Breast epithelium (tissue), 4 donors: ENCODE measurements around the gene KDM4B. TPM values are rescaled to one million over a fixed set of nuclear protein-coding genes. Genes with fewer than 3 reads are reported as not detected.

Source experiments
- DNase-seq, 2 donors: peaks; one replicate each; pipeline ENCODE4 v3.0.0-alpha.2; 2019; ENCODE audit warnings: low spot score in 2 of 2
- H3K27ac ChIP-seq, 2 donors: fragments of 200-600 bp; sonication (generic) in 1 of 2; one replicate each; pipeline ENCODE4 v1.5.1; 2016 to 2019; ENCODE audit warnings: mild to moderate bottlenecking in 1 of 2
- H3K27me3 ChIP-seq, 2 donors: fragments of 200-600 bp; sonication (generic) in 1 of 2; one replicate each; pipeline versions ENCODE4 v1.5.1 to v1.6.0; 2017 to 2019; ENCODE audit warnings: control low read depth in 1 of 2, mild to moderate bottlenecking in 1 of 2
- H3K36me3 ChIP-seq: fragments of 200-600 bp; one replicate; pipeline ENCODE4 v1.5.1; 2019
- H3K4me1 ChIP-seq, 2 donors: fragments of 200-600 bp; sonication (generic); one replicate each; pipeline ENCODE4 v1.5.1; 2016 to 2019; ENCODE audit warnings: control low read depth in 1 of 2
- H3K4me3 ChIP-seq, 3 donors: fragments of 200-600 bp; sonication (generic); 1 replicate in 2 of 3; 2 replicates in 1 of 3; pipeline ENCODE4 v1.5.1; 2016 to 2019; ENCODE audit warnings: mild to moderate bottlenecking in 3 of 3, moderate library complexity in 2 of 3
- H3K9me3 ChIP-seq, 2 donors: fragments of 200-600 bp; sonication (generic) in 1 of 2; one replicate each; pipeline ENCODE4 v1.5.1; 2016 to 2019; ENCODE audit warnings: control low read depth in 1 of 2
- CTCF ChIP-seq, 3 donors: fragments of 450-650 bp; IDR thresholded peaks; one replicate each; pipeline ENCODE4 v1.5.1; 2016 to 2017; ENCODE audit warnings: antibody characterized with exemption in 3 of 3, mild to moderate bottlenecking in 3 of 3, moderate library complexity in 3 of 3
- POLR2A ChIP-seq: fragments of 450-650 bp; IDR thresholded peaks from one replicate; pipeline ENCODE4 v1.6.1; 2016; ENCODE audit warnings: antibody characterized with exemption, mild to moderate bottlenecking, moderate library complexity
- POLR2AphosphoS5 ChIP-seq, 3 donors: sonication (generic); formaldehyde crosslinking; IDR thresholded peaks; one replicate each; pipeline ENCODE4 v1.6.1; 2017; ENCODE audit warnings: antibody characterized with exemption in 3 of 3
- intact Hi-C: fragments of 100-400 bp; cut with DNase I; formaldehyde crosslinking; loops from one replicate; pipeline ENCODE4 v1.15.1; 2023; ENCODE audit warnings: low total_unique reads
- total RNA-seq, 3 donors: library from RNA; depleted of rRNA; stranded (reverse); fragments of >200 nt; gene quantifications; one replicate each; pipeline ENCODE4 v1.1.0, GENCODE V29; 2016

KDM4B gene
- total RNA-seq, 3 donors from 2014 or later, result 25.0 to 55.3 (median 40.3) TPM

GRCh38 chr19:5115771-5116202 is 146.9 kb downstream of the KDM4B start:
- no peaks in the 10 kb centered on the region for H3K27me3 ChIP-seq
- no peak overlapping the region for H3K4me3 ChIP-seq
- no peak for DNase-seq
- TF ChIP-seq POLR2A (no peak), CTCF (IDR thresholded peaks at IDR 0.05) (no peak), POLR2AphosphoS5 (IDR thresholded peaks at IDR 0.05) (no peak)
- no peaks in the 10 kb centered on the region for H3K36me3 ChIP-seq
- peak overlapping the region in 1 of 2 donors; percentile 83 for H3K27ac ChIP-seq
- intact Hi-C loops, result no loop called here
- no peaks in the 10 kb centered on the region for H3K9me3 ChIP-seq
- H3K4me1 ChIP-seq, result no peaks in the 10 kb centered on the region

- no peaks in the 10 kb centered on the region for H3K27me3 ChIP-seq
- H3K4me1 ChIP-seq, result no peaks in the 10 kb centered on the region
- intact Hi-C loops, result no loop called here
- no peaks in the 10 kb centered on the region for H3K9me3 ChIP-seq
- H3K4me3 ChIP-seq, result no peak overlapping the region
- no peak for DNase-seq
- TF ChIP-seq CTCF (IDR thresholded peaks at IDR 0.05) (no peak), POLR2A (no peak), POLR2AphosphoS5 (IDR thresholded peaks at IDR 0.05) (no peak)
- no peak overlapping the region for H3K27ac ChIP-seq
- H3K36me3 ChIP-seq, result no peaks in the 10 kb centered on the region
Observed at GRCh38 chr19:5116292-5116691, 147.4 kb downstream of the KDM4B start.

GRCh38 chr19:5117421-5117820 is 148.5 kb downstream of the KDM4B start:
- intact Hi-C loops, result no loop called here
- Histone ChIP-seq H3K27ac (no peak overlapping the region), H3K27me3 (no peaks in the 10 kb centered on the region), H3K4me3 (no peak overlapping the region), H3K4me1 (no peaks in the 10 kb centered on the region), H3K9me3 (no peaks in the 10 kb centered on the region), H3K36me3 (peaks cover 1% of the 10 kb centered on the region)
- no peak for DNase-seq
- TF ChIP-seq POLR2A (no peak), POLR2AphosphoS5 (IDR thresholded peaks at IDR 0.05) (no peak), CTCF (IDR thresholded peaks at IDR 0.05) (no peak)

- Histone ChIP-seq H3K9me3 (no peaks in the 10 kb centered on the region), H3K36me3 (peaks cover 6% of the 10 kb centered on the region), H3K27ac (no peak overlapping the region), H3K27me3 (no peaks in the 10 kb centered on the region), H3K4me1 (no peaks in the 10 kb centered on the region), H3K4me3 (no peak overlapping the region)
- TF ChIP-seq POLR2A (no peak), CTCF (IDR thresholded peaks at IDR 0.05) (no peak), POLR2AphosphoS5 (IDR thresholded peaks at IDR 0.05) (no peak)
- intact Hi-C loops, result no loop called here
- no peak for DNase-seq
Observed at GRCh38 chr19:5118026-5118425, 149.1 kb downstream of the KDM4B start.

GRCh38 chr19:5119297-5119998 is 150.5 kb downstream of the KDM4B start:
- no peaks in the 10 kb centered on the region for H3K9me3 ChIP-seq
- TF ChIP-seq CTCF (IDR thresholded peaks at IDR 0.05) (no peak), POLR2A (no peak), POLR2AphosphoS5 (IDR thresholded peaks at IDR 0.05) (no peak)
- intact Hi-C loops, result no loop called here
- no peak for DNase-seq
- peaks cover 6% of the 10 kb centered on the region for H3K36me3 ChIP-seq
- H3K27ac ChIP-seq, result no peak overlapping the region
- H3K27me3 ChIP-seq, result no peaks in the 10 kb centered on the region
- H3K4me3 ChIP-seq, result no peak overlapping the region
- H3K4me1 ChIP-seq, result no peaks in the 10 kb centered on the region
